NCI-H748 (cell line): ENCODE measurements around the gene GRHL1.
"Not testable (repeated sequence)": the region's sequence is repeated elsewhere in the genome, so short reads cannot be mapped to it uniquely, and the experiment has no call there.

Experiments
- DNase-seq: peaks from one replicate; lab custom pipeline; 2025; ENCODE audit not compliant: unreplicated experiment; lab: John Stamatoyannopoulos, UW

GRHL1 gene, protein sequence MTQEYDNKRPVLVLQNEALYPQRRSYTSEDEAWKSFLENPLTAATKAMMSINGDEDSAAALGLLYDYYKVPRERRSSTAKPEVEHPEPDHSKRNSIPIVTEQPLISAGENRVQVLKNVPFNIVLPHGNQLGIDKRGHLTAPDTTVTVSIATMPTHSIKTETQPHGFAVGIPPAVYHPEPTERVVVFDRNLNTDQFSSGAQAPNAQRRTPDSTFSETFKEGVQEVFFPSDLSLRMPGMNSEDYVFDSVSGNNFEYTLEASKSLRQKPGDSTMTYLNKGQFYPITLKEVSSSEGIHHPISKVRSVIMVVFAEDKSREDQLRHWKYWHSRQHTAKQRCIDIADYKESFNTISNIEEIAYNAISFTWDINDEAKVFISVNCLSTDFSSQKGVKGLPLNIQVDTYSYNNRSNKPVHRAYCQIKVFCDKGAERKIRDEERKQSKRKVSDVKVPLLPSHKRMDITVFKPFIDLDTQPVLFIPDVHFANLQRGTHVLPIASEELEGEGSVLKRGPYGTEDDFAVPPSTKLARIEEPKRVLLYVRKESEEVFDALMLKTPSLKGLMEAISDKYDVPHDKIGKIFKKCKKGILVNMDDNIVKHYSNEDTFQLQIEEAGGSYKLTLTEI

GRCh38 chr2:9951522-9952285 is at the start of gene GRHL1:
Gene GRHL1, plus strand, starts transcription at chr2:9951693. Its CDS starts 141 bp downstream, at chr2:9951834.
- peak; percentile 95 for DNase-seq

DNA sequence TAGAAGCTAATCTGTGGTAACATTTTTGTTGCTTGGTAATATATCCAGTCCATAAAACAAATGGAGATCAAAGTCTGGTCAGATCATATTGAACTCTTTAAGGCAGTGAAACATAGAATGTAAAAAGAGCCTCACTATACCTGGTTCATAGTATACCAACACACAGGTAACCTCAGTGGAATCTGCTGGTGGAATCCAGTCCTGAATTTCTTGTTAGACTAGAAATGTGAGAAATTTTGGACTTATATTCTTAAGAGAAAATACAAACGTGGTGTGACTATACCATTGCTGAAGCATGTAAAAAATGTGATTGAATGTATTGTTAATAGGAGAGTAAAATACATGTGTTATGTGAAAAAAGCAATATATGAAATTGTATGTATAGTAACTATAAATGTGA is 46.1 kb upstream of the GRHL1 start:
- no peak for DNase-seq

DNA sequence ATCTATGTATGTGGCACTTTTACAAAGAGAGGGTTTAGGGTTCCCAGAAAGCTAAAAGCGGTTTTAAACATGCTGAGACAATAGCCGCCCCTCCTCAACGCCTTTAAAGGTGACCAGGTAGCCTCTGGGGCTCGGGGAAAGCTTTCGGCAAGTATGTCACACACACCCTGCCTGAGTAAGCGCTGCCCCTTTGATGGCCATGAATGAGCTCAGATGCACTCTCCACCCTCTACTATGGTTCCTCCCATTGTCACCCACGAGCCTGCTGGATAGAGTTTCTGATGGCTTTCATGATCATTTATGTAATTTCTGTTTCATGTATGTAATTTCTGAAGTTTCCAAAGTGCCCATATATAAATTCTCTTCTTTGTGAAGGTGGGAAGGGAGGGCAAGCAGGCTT is 44.1 kb upstream of the GRHL1 start:
- DNase-seq: no peak

GRCh38 chr2:9908639-9909038 is 42.9 kb upstream of the GRHL1 start:
- no peak for DNase-seq

DNA sequence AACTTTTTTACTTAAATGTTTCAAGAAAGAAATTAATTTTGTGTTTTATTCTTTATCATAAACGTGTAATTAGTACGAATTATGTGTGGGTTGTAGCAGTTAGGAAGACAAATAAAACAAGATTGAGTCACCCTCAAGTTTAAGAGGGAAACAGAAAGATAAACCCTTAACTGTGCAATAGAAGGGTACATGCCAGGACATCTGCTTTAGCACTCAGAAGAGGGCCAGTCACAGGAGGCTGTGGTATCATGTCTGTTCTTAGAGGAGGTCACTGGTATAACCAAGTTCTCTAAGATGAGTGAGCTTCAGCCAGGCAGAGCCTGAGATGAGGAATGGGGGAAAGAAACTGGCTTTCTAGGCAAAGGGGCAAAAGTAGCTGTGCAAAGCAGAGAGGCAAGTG is 42.4 kb upstream of the GRHL1 start:
- DNase-seq: no peak

DNA sequence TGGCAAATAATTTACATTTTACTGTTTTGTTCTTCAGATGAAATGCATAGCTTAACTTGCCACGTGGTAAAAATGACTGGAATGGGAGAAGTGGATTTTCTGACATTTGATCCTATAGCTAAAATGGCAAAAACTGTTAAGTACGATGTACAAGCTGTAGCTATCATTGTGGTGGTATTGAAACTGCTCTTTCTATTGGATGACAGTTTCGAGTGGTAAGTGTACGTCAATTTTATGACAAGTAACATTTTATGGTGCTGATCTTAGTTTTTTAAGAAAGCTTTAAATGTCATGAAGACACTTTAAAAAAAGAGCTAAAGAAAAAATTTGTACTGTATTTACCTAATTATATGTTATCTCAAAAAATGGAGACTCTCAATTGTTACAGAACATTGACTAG is 40.8 kb upstream of the GRHL1 start:
- no peak for DNase-seq

GRCh38 chr2:9912468-9912867 is 39.0 kb upstream of the GRHL1 start:
- no peak for DNase-seq

GRCh38 chr2:9914384-9915065 is 37.0 kb upstream of the GRHL1 start:
- DNase-seq: no peak

GRCh38 chr2:9918275-9918674 is 33.2 kb upstream of the GRHL1 start:
- no peak for DNase-seq

DNA sequence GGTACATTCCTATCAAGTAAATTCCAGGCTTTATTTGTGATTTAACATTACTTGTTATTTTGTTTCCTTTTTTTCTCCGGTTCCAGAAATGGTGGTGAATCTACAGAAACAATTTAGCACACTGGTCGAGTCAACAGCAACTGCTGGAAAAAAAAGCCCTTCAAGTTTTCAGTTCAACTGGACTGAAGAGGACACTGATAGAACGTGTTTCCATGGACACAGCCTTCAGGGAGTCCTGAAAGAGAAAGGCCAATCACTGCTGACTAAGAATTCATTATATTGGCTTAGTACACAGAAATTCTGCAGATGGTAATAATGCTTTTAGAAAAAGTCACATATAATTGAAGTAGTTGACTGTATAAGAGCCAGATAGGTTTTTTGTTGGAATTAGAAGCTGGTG is 32.0 kb upstream of the GRHL1 start:
- DNase-seq: no peak

- not testable (repeated sequence) for DNase-seq
Measured at GRCh38 chr2:9927020-9927419, 24.5 kb upstream of the GRHL1 start.

GRCh38 chr2:9937258-9937657 is 14.2 kb upstream of the GRHL1 start:
- DNase-seq: no peak

DNA sequence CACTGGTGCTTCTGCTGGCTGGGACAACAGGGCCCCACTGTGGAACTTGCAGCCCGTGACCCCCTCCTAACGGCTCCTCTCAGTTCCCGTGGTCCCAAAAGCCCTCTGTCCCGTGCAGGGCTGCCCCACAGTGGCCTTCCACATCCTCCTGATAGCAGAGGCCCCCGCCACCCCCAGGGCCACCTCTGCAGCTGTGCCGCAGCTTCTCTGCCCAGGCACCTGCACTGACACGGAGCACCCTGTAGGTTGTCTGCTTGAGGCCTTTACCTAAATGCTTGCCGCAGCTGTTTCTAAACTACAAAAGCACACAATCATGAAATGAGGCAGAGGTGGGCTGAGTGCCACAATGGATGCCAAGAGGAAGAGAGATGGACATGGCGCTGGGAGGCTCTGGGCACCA is 13.5 kb upstream of the GRHL1 start:
- DNase-seq: no peak

DNA sequence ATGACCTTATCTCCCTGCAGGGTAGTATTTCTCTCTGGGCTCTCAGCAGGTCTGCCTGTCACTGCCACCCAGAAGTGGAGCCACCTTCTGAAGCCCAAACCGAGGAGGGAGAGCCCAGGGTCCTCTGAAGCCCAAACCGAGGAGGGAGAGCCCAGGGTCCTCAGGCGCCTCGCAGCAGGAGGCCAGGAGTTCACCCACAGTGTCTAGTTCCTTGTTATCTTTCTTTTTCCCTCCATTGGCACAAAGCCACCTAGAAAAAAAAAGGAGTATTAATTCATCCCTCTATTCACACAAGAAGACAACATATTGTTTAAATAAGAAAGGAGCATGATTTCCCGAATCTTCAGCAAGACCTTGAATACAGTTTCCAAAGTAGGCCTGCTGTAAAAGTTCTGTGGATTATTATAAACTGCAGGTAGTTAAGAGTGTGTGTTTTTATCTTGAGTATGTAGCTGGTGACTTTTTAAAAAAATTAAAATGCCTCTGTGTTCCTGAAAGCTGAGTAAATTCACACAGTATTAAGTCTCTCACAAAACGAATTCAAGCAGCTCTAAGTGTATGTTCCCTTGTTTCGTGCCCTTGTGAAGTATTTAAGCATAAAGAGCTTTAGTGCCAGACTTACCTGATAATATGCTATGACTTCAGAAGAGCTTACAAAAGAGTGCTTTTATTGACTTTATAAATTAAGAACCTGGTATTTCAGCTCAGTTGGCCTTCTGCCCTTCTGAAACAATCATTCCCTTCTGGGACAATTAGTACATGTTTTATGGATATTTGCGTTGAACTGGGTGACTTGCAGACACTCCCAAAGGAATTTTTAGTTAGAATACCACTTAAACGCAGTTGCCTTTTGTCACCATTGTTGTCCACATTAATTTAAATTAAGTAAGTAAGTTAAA is 11.7 kb upstream of the GRHL1 start:
- no peak for DNase-seq

DNA sequence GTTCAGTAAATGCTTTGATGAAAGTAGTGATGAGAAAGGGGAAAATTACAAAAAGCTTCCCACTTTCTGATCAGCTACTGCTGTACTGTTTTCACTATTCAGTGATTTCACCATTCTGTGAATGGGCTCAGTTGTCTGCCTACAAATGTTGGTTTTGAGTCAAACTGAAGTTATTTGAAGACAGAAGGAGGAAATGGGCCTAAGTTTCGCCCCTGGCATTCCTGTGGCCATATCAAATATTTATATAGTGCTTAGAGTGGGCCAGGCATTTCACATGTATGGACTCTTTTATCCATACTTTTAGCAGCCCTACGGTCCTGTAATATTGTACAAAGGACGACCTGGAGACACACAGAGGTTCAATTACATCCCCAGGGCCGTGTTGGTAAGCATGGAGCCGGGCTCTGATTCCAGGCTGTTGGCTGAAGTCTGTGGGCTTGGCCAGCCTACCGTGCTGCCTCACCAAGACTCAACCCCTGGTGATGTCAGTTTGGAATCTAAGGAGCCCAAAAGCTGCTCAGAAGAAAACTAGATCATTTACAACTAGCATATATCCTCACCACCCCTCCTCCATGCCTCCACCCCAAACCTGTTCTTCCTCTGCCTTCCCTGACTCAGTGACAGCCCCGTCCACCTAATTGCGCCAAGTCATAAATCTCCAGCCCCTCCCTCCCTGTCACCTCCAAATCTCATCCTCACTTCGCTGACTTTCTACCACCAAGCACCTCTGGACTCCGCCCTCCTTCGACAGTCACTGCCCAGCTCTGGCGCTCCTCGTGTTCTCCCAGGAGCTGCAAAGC is 10.1 kb upstream of the GRHL1 start:
- peak; percentile 16 for DNase-seq

GRCh38 chr2:9941996-9942390 is 9.5 kb upstream of the GRHL1 start:
- no peak for DNase-seq

- peak; percentile 25 for DNase-seq
Measured at GRCh38 chr2:9944330-9944758, 7.1 kb upstream of the GRHL1 start.

DNA sequence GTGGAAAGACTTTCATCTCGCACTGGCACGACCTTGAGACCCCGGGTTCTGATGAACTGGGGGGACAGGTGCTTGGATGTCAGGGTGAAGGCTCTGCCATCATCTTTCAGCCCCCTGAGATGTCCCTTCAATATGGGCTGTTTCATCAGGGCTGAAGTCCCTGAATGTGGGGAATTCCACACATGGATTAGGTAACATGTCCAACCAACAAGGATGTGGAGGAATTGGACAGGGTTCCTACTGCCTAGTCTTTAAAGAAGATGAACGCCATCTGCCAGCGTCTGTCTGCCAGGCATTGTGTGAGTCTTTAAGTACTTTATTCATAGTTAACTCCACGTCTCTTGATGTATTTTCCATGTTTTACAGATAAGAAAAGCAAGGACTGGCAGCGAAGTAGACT is 5.9 kb upstream of the GRHL1 start:
- DNase-seq: no peak

- DNase-seq: no peak
Measured at GRCh38 chr2:9946076-9946475, 5.4 kb upstream of the GRHL1 start.

GRCh38 chr2:9946818-9947217 is 4.7 kb upstream of the GRHL1 start:
- no peak for DNase-seq
